Activated T-cell treated with anti-CD3 and anti-CD28 coated beads, Interleukin-2, amount 50 U/mL, for 72 hours (primary cell): ENCODE results near the gene IGLON5. TPM values are rescaled to one million over a fixed set of nuclear protein-coding genes. Genes with fewer than 3 reads are reported as not detected.
A peak's percentile ranks its signal among the peaks of the same experiment; 100 is the strongest.

Source experiments
- ATAC-seq, 2 donors: fragments of 150-1000 bp; cut with Tn5 transposase; replicated peaks in 1 of 2; 2 replicates each; pipeline ENCODE4 v1.10.0; 2021; ENCODE audit warnings: moderate library complexity in 2 of 2, mild to moderate bottlenecking in 1 of 2
- DNase-seq, 2 donors: peaks; one replicate each; pipeline ENCODE4 v3.0.0; 2021 to 2022; ENCODE audit warnings: mixed read lengths in 1 of 2
- H3K27ac Mint-ChIP-seq: one replicate; pipeline ENCODE4 v1.8.0; 2022; ENCODE audit warnings: mild to moderate bottlenecking, moderate library complexity, mixed read lengths
- H3K27me3 Mint-ChIP-seq: one replicate; pipeline ENCODE4 v1.8.0; 2022; ENCODE audit warnings: low read depth, mixed read lengths
- H3K36me3 Mint-ChIP-seq, 2 donors: one replicate each; pipeline ENCODE4 v1.8.0; 2022; ENCODE audit warnings: mixed read lengths in 2 of 2, mild to moderate bottlenecking in 1 of 2; ENCODE audit not compliant: insufficient read depth in 2 of 2
- H3K4me1 Mint-ChIP-seq: one replicate; pipeline ENCODE4 v1.8.0; 2022; ENCODE audit warnings: low read depth, mixed read lengths
- H3K4me3 Mint-ChIP-seq, 2 donors: one replicate each; pipeline ENCODE4 v1.8.0; 2022; ENCODE audit warnings: mild to moderate bottlenecking in 2 of 2, mixed read lengths in 2 of 2, moderate library complexity in 2 of 2
- H3K9me3 Mint-ChIP-seq, 2 donors: one replicate each; pipeline ENCODE4 v1.8.0; 2022; ENCODE audit warnings: mixed read lengths in 2 of 2
- total RNA-seq, 2 donors: library from RNA; stranded (reverse); gene quantifications; one replicate each; pipeline ENCODE4 v1.2.3, GENCODE V29; 2022

The IGLON5 gene
- 1 to 10 TPM in 1 of 2 donors, under 1 TPM in 1; 0.67 to 1.1 TPM for total RNA-seq

DNA sequence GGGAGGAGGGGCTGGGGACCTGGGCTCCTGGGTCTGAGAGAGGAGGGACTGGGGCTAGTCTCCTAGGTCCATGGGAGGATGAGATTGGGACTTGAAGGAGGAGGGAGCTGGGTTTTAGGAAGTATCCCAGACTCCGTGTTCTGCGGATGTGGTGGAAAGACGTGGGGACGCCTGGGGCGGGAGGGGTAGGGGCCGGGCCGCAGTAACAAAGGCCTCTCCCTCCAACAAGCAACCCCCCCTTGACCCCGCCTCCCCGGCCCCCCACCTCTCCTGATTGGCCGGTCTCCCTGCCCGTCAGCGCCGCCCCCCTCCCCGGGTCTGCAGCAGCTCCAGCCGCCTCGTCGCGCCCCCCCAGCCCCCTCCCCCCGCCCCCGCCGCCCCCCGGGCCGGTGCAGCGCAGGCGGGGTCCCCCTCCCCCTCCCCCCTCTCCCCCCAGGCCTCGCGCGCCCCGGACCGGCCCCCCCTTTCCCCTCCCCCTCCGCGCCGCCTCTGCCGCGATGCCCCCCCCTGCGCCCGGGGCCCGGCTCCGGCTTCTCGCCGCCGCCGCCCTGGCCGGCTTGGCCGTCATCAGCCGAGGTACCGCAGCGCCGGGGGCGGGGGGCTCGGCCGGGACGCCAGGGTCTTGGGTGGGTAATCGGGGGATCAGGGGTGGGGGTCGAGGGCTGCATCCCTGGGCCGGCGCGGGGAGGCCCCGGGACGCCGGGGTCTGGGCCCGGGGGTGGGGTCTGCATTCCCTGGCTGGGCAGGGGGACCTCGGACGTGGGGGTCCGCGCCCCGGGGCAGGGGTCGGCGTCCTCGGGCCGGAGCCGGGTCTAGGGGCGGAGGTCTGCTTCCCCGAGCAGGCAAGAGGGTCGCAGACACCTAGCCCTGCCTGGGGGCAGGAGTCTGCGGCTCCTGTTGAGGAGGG lies at the start of gene IGLON5:
IGLON5 (plus strand) TSS at position 294 of the 907 bp plus-strand sequence; CDS start at position 498, 204 bp downstream.
- no peak within 1 kb of the TSS for H3K4me3 Mint-ChIP-seq

DNA sequence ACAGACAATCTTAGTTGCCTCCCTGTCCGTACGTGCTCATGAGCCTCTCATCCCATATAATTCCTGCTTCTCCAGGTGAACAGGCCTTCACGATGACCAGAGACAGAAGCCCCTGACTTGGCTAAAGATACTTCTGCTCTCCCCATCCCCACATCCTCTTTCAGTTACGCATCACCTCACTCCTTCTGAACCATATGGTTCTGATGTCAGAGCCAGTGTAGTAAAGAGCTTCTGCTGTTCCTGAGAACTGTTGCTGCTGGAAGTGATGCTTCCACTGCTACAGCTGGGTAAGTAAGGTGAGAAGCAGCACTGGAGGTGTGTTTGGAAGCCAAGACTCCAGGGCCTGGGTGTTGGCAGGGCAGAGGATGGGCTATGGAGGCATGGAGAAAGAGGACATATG lies 47.6 kb upstream of the IGLON5 start:
- no peak for DNase-seq
- ATAC-seq, result no peak
- peaks cover under 1% of the 10 kb centered on the region for H3K4me1 Mint-ChIP-seq

More for the DNA sequence above, at the start of gene IGLON5:
- Mint-ChIP-seq H3K4me1 (peaks cover 6% of the 10 kb centered on the region), H3K9me3 (peaks cover 8 to 9% of the 10 kb centered on the region in 2 donors), H3K36me3 (peaks cover 5 to 11% of the 10 kb centered on the region in 2 donors), H3K27ac (no peak within 1 kb of the TSS), H3K27me3 (peaks cover 56% of the 10 kb centered on the region)
- ATAC-seq (no peak), DNase-seq (no peak)

DNA sequence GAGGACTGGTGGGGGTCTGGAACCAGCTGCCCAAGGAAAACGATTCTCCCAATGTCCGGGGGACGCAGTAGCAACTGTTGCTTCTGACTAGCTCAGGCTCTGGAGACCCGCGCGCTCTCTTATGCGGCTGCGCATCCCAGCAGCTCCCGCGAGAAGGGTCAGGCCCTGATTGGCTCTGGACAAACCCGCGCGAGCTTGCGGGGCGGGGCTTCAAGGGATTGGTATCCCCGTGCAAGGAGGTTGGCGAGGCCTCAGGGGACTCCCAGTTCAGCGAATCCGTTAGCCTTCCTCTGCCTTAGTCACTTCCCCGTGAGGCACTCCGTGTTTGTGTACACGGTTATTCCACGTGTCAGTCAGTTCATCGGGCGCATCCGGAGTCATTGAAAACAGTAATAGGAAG lies 40.4 kb upstream of the IGLON5 start:
- Mint-ChIP-seq H3K9me3 (no peaks in the 10 kb centered on the region), H3K4me1 (peaks cover 22% of the 10 kb centered on the region), H3K36me3 (no peaks in the 10 kb centered on the region), H3K4me3 (peak overlapping the region in 1 of 2 donors; percentile 4), H3K27ac (no peak overlapping the region), H3K27me3 (peaks cover 10% of the 10 kb centered on the region)
- DNase-seq, result no peak
- no peak for ATAC-seq

More for the DNA sequence above, 47.6 kb upstream of the IGLON5 start:
- H3K27me3 Mint-ChIP-seq, result peaks cover 39% of the 10 kb centered on the region
- no peak overlapping the region for H3K27ac Mint-ChIP-seq
- no peaks in the 10 kb centered on the region for H3K9me3 Mint-ChIP-seq
- no peaks in the 10 kb centered on the region for H3K36me3 Mint-ChIP-seq
- no peak overlapping the region for H3K4me3 Mint-ChIP-seq

DNA sequence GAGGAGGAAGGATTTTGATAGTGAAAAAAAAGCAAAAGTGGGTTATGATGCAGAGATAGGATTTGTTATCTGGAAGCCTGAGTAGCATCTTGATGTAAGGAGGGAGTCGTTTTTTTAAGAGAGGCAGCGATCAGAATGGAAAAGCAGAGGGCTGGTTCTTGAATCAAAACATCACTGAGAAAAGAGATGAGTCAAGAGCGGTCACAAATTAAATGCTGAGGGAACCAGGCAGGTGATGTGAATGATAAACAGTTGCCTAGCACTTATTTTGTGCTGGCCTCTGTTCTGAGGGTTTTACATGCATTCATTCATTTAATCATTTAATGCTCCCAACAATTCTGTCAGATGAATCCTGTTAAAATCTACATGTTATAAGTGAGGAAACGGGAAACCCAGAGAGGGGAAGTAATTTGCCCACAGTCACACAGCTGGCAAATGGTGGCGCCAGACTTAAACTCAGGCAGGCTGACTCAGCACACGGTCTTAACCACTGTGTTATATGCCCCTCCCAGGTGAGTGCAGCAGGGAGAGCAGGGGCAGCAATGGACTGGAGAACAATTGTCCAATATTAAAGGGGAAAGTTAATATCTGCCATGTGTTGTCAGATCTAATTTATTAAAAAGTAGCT lies 39.1 kb upstream of the IGLON5 start:
- Mint-ChIP-seq H3K27ac (peak overlapping the region; percentile 49), H3K27me3 (peaks cover 15% of the 10 kb centered on the region), H3K4me1 (peaks cover 22% of the 10 kb centered on the region), H3K4me3 (peak overlapping the region; percentile 33 to 35), H3K9me3 (no peaks in the 10 kb centered on the region), H3K36me3 (no peaks in the 10 kb centered on the region)
- DNase-seq, result peak; percentile 32 to 35
- ATAC-seq, result peak; percentile 72 to 75

- Mint-ChIP-seq H3K27me3 (peaks cover 27% of the 10 kb centered on the region), H3K4me1 (peaks cover 22% of the 10 kb centered on the region), H3K36me3 (no peaks in the 10 kb centered on the region), H3K27ac (no peak overlapping the region), H3K9me3 (no peaks in the 10 kb centered on the region), H3K4me3 (peak overlapping the region; percentile 4 to 33)
- ATAC-seq (peak; percentile 71 to 74), DNase-seq (no peak)
Observed at GRCh38 chr19:51274049-51274770, 37.2 kb upstream of the IGLON5 start.

DNA sequence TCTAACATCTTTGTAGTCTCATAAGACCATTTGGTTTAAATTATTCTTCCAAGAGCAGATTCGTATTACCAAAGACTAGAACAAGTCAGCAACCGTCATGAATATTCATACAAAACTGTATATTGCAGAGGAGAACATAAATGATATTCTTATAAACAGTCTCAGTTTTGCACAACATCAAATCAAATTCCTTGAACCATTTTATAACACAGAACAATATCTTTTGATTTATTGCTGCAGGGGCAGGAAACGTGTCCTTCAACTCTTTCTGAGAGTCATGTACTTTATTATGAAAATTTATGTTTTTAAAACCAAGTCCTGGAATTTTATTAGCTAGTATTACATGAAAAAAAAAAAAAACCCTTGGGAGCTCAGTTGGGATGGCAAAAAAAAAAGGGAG lies 34.3 kb upstream of the IGLON5 start:
- Mint-ChIP-seq H3K4me3 (no peak overlapping the region), H3K27me3 (peaks cover 39% of the 10 kb centered on the region), H3K4me1 (peaks cover 18% of the 10 kb centered on the region), H3K36me3 (no peaks in the 10 kb centered on the region), H3K27ac (no peak overlapping the region), H3K9me3 (peaks cover 0 to 6% of the 10 kb centered on the region in 2 donors)
- ATAC-seq, result no peak
- no peak for DNase-seq

DNA sequence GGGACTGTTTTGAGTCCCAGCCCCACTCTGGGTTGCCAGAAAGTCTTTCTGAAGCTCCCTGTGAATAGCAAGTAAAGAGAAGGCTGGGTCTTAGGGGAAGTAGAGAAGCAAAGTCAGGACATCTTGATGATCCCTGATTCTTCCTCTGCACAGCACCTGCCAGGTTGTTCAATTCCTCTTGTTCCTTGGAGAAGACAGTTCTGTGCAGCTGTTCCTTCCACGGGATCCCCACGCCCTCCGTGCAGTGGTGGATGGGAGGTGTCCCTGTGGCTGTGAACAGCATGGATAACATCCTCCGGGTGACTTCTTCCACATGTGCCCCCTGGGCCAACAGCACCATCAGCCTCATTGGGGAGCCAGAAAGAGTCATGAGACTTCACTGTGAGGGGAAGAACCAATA lies 29.1 kb upstream of the IGLON5 start:
- ATAC-seq (no peak), DNase-seq (no peak)
- no peaks in the 10 kb centered on the region for H3K4me1 Mint-ChIP-seq
- H3K27ac Mint-ChIP-seq, result no peak overlapping the region
- peaks cover 0 to 5% of the 10 kb centered on the region in 2 donors for H3K36me3 Mint-ChIP-seq
- H3K4me3 Mint-ChIP-seq, result no peak overlapping the region
- peaks cover 28% of the 10 kb centered on the region for H3K27me3 Mint-ChIP-seq
- peaks cover 0 to 7% of the 10 kb centered on the region in 2 donors for H3K9me3 Mint-ChIP-seq

DNA sequence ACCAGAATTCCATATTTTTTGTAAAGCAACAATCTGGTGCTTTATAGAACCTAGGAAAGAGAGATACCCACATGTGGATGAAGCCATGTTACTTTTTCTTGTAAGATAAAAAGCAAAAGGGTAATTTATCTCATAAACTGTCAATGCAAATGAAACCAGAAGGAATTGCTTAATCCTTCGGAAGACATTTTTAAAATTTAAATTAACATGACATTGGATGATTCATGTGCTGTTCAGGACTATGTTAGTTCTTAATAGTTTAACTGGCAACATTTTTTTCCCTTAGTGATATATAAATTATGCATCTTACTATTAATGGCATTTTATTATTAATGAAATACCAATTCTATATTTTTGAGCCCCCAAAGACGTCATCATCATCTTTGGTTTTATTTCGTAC lies 25.8 kb upstream of the IGLON5 start:
- Mint-ChIP-seq H3K9me3 (peaks cover 1% of the 10 kb centered on the region in 2 donors), H3K27ac (no peak overlapping the region), H3K4me1 (no peaks in the 10 kb centered on the region), H3K27me3 (peaks cover 7% of the 10 kb centered on the region), H3K36me3 (peaks cover 0 to 5% of the 10 kb centered on the region in 2 donors), H3K4me3 (no peak overlapping the region)
- no peak for ATAC-seq
- no peak for DNase-seq

DNA sequence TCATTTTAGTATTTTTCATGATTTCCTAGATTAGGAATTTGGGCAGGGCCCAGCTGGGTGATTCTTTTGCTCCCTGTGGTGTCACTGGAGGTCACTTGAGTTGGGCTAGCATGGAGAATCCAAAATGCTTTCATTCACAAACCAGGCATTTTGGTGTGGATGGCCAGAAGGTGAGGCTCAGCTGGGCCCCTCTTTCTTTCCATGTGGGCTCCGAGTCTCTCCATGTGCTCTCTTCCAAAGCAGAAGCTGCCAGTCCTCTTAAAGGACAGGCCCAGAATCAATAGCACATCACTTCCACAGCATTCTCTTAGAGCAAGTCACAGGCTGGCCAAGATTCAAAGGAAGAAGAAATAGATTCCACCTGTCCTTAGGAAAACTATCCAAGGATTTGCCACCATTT lies 21.8 kb upstream of the IGLON5 start:
- ATAC-seq (no peak), DNase-seq (no peak)
- Mint-ChIP-seq H3K4me3 (no peak overlapping the region), H3K27ac (no peak overlapping the region), H3K36me3 (no peaks in the 10 kb centered on the region), H3K9me3 (peaks cover 0 to 1% of the 10 kb centered on the region in 2 donors), H3K4me1 (no peaks in the 10 kb centered on the region), H3K27me3 (peaks cover 11% of the 10 kb centered on the region)

GRCh38 chr19:51292971-51293370 lies 18.5 kb upstream of the IGLON5 start:
- Mint-ChIP-seq H3K27ac (no peak overlapping the region), H3K36me3 (no peaks in the 10 kb centered on the region), H3K9me3 (peaks cover 0 to 1% of the 10 kb centered on the region in 2 donors), H3K4me3 (no peak overlapping the region), H3K4me1 (no peaks in the 10 kb centered on the region), H3K27me3 (peaks cover 21% of the 10 kb centered on the region)
- ATAC-seq (no peak), DNase-seq (no peak)

- H3K4me1 Mint-ChIP-seq, result no peaks in the 10 kb centered on the region
- peaks cover 0 to 1% of the 10 kb centered on the region in 2 donors for H3K9me3 Mint-ChIP-seq
- no peak overlapping the region for H3K27ac Mint-ChIP-seq
- peaks cover 21% of the 10 kb centered on the region for H3K27me3 Mint-ChIP-seq
- no peak overlapping the region for H3K4me3 Mint-ChIP-seq
- ATAC-seq, result no peak
- H3K36me3 Mint-ChIP-seq, result no peaks in the 10 kb centered on the region
- no peak for DNase-seq
Observed at GRCh38 chr19:51293571-51294210, 17.8 kb upstream of the IGLON5 start.

DNA sequence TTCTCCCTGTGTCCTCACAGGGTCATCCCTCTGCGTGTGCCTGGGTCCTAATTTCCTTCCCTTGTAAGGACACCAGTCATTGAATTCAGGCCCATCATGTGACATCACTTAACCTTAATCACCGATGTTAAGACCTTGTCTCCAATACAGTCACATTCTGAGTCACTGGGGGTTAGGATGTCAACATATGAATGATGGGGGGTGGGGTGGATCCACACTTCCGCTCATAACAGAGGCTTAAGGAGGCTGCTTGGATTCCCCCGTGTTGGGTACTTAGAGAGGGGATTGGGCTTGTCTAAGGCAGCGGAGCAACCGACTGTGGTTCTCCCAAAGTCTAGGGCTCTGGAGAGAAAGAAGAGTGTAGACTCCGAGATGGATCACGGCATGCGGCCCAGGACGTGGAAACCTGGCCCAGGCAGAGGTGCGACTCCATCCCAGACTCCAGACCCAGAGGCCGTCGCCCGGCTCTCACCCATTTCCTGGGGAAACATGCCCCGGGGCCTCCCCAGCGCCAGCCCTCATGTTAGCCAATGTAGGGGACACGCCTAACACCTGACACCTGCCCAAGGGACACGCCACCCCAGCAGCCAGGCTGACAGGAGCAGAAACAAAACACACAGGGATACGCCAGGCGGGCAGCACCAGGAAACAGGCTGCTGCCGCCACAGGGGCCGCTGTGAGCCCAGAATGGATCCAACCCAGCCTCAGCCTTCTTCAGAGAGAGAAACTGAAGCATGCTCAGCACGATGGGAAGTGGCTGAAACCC lies 17.1 kb upstream of the IGLON5 start:
- ATAC-seq, result no peak
- DNase-seq, result no peak
- Mint-ChIP-seq H3K4me3 (no peak overlapping the region), H3K9me3 (peaks cover 0 to 1% of the 10 kb centered on the region in 2 donors), H3K27me3 (peaks cover 21% of the 10 kb centered on the region), H3K4me1 (no peaks in the 10 kb centered on the region), H3K36me3 (no peaks in the 10 kb centered on the region), H3K27ac (no peak overlapping the region)
